Fibroblast of villous mesenchyme (primary cell): ENCODE results near the gene SMCR8. TPM values are rescaled to one million over a fixed set of nuclear protein-coding genes. Genes with fewer than 3 reads are reported as not detected.
A peak's percentile ranks its signal among the peaks of the same experiment; 100 is the strongest.

Source experiments
- DNase-seq: peaks from one replicate; pipeline ENCODE4 v3.0.0-alpha.2; 2010; ENCODE audit warnings: low read depth
- H3K4me3 ChIP-seq: 2 replicates; pipeline ENCODE4 v1.5.1; 2011; ENCODE audit warnings: low read depth, mild to moderate bottlenecking, low read length
- CTCF ChIP-seq: IDR thresholded peaks from 2 replicates; pipeline ENCODE4 v1.5.1; 2012; ENCODE audit warnings: low read depth, mild to moderate bottlenecking, low read length; ENCODE audit not compliant: insufficient read depth
- total RNA-seq: library from RNA; depleted of rRNA; stranded (reverse); fragments of >200 nt; gene quantifications from 2 replicates; pipeline ENCODE4 v1.2.3, GENCODE V29; 2012

Gene SMCR8
- total RNA-seq, 1 donor: 21.6 TPM

GRCh38 chr17:18318771-18319450, 3.8 kb downstream of the SMCR8 start:
- TF ChIP-seq CTCF: no peak
- peak overlapping the region; percentile 1 for H3K4me3 ChIP-seq
- no peak for DNase-seq

- peak; percentile 79 for DNase-seq
- TF ChIP-seq CTCF: peak; percentile 68
- H3K4me3 ChIP-seq: peak overlapping the region; percentile 34
Measured at GRCh38 chr17:18319604-18320256, 4.6 kb downstream of the SMCR8 start.

- no peak overlapping the region for H3K4me3 ChIP-seq
- TF ChIP-seq CTCF: no peak
- no peak for DNase-seq
Measured at GRCh38 chr17:18320301-18320700, 5.2 kb downstream of the SMCR8 start.

DNA sequence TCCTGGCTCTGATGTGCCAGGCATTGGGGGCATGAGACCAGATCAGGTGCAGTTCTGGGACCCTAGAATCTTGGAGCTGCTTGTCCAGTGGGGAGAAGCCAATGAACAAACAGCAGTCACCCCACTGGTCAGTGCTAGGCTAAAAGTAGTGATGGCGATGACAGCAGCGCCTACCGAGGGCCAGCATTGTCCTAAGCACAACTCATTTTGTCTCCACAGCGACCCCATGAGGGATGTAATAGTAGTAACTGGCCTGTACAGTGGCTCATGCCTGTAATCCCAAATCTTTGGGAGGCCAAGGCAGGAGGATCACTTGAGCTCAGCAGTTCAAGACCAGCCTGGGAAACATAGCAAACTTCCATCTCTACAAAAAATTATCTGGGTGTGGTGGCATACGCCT, 6.2 kb downstream of the SMCR8 start:
- no peak for DNase-seq
- H3K4me3 ChIP-seq: no peak overlapping the region
- peak; percentile 22 for TF ChIP-seq CTCF

GRCh38 chr17:18322522-18322921, 7.4 kb downstream of the SMCR8 start:
- no peak for DNase-seq
- no peak for TF ChIP-seq CTCF

GRCh38 chr17:18323007-18323406, 7.9 kb downstream of the SMCR8 start:
- H3K4me3 ChIP-seq: no peak overlapping the region
- DNase-seq: no peak
- TF ChIP-seq CTCF: no peak

More at GRCh38 chr17:18322522-18322921, 7.4 kb downstream of the SMCR8 start:
- no peak overlapping the region for H3K4me3 ChIP-seq
